ENCODE data around the gene KCTD16. TPM values are rescaled to one million over a fixed set of nuclear protein-coding genes. Genes with fewer than 3 reads are reported as not detected.

The KCTD16 gene
- total RNA-seq = not detected

- H3K27ac Mint-ChIP-seq = peak within 1 kb of the TSS; percentile 87
- ChIA-PET CTCF (interaction anchor here (0.6 to 2.4 kb wide), 9 partner anchors 10 to 1168 kb away, joined by 3 to 31 read pairs (median 5); no protein-coding TSS in a partner anchor), POLR2A (interaction anchor here (0.8 to 4.8 kb wide), 9 partner anchors 10 to 1162 kb away, joined by 3 to 104 read pairs (median 5); partner anchors contain the start of gene NR3C1)
- peaks cover 9% of the 10 kb centered on the region for H3K27me3 Mint-ChIP-seq
- DNase-seq = peak; percentile 98
- H3K4me3 Mint-ChIP-seq = peak within 1 kb of the TSS; percentile 99
- no peaks in the 10 kb centered on the region for H3K9me3 Mint-ChIP-seq
- peaks cover 31% of the 10 kb centered on the region for H3K36me3 Mint-ChIP-seq (ENCODE audit: low read depth)
- H3K4me1 Mint-ChIP-seq = peaks cover 43% of the 10 kb centered on the region
Measured at GRCh38 chr5:144170276-144171024, at the start of gene KCTD16, which contains the start of gene YIPF5. Gene KCTD16 (plus strand): TSS chr5:144170873. Gene YIPF5 (minus strand): TSS chr5:144170659. CDS start chr5:144169955, 704 bp downstream.

DNA sequence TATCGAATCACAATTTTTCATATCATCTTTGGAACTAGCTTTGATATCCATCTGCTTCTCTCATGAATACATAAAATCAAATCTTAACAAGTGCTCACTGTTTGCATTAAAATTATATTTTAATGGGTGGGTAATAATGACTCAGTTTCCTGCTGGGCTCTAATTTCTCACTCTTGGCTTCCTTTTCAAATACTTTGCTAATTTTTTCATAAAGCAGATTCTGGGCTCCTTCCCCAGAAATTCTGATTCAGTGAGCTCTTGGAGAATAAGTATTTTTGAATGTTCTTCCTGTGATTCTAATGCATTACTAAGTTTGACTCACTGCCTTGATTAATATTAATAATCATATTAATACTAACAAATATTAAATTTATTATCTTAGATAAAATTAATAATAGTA lies 49.1 kb upstream of the KCTD16 start:
- Mint-ChIP-seq H3K27me3 (no peaks in the 10 kb centered on the region), H3K4me3 (no peak overlapping the region), H3K9me3 (no peaks in the 10 kb centered on the region), H3K36me3 (ENCODE audit: low read depth) (no peaks in the 10 kb centered on the region), H3K4me1 (no peaks in the 10 kb centered on the region), H3K27ac (no peak overlapping the region)
- CTCF ChIA-PET = interaction anchor here (0.8 kb wide), 2 partner anchors 21 to 66 kb away, joined by 3 read pairs; no protein-coding TSS in a partner anchor
- no peak for DNase-seq
- POLR2A ChIA-PET = no interaction called here

- H3K4me3 Mint-ChIP-seq = no peak overlapping the region
- ChIA-PET POLR2A (no interaction called here), CTCF (interaction anchor here (0.8 kb wide), 2 partner anchors 21 to 66 kb away, joined by 3 read pairs; no protein-coding TSS in a partner anchor)
- H3K9me3 Mint-ChIP-seq = no peaks in the 10 kb centered on the region
- no peaks in the 10 kb centered on the region for H3K27me3 Mint-ChIP-seq
- no peak for DNase-seq
- H3K4me1 Mint-ChIP-seq = no peaks in the 10 kb centered on the region
- H3K36me3 Mint-ChIP-seq (ENCODE audit: low read depth) = no peaks in the 10 kb centered on the region
- H3K27ac Mint-ChIP-seq = no peak overlapping the region
Measured at GRCh38 chr5:144122081-144122480, 48.6 kb upstream of the KCTD16 start.

DNA sequence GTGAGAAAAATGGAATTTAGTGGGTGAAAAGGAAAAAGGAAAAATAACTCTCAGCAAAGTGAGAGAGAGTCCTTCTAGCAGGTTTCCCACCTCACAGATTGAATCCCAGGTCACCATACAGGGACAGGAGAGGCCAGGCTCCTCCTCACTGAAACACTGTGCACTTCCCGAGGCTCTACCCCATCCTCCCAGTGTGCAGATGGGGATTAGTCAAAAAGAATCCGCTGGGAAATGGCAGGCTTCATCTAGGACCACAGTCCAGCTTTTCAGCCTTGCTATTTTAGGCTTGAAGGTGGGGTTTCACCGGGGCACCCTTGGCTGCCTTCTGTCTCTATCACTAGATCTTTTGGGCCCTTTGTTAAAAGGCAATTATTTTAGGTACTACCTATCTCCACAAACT lies 48.0 kb upstream of the KCTD16 start:
- ChIA-PET POLR2A (no interaction called here), CTCF (no interaction called here)
- Mint-ChIP-seq H3K27me3 (no peaks in the 10 kb centered on the region), H3K36me3 (ENCODE audit: low read depth) (no peaks in the 10 kb centered on the region), H3K4me3 (no peak overlapping the region), H3K9me3 (no peaks in the 10 kb centered on the region), H3K27ac (no peak overlapping the region), H3K4me1 (no peaks in the 10 kb centered on the region)
- DNase-seq = no peak

DNA sequence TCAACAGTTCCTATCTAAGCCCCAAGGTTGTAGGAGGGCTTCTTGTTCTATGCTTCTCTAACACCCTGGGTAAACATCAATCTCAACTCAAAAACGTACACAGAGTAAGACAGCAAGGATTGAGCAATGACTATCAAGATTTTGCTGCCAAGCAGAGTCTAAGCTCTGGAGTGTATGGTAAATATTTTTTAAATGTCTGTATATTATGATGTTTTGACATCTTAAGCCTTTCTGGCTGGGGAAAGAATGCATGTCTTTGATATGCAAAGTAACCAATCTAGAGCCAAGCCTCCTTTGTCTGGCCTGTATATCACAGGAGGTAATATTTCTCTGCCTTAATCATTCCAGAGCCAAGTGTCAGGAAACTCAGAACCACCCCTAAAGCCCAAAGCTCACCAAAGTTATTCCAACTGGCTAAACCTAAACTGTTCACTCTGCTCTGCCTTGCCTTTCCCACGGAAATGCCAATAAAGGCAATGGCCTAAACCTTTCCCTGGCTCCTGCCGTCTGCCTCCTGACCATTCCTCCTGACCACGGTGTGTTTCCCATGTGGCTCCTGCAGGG lies 45.4 kb upstream of the KCTD16 start:
- ChIA-PET POLR2A (no interaction called here), CTCF (no interaction called here)
- Mint-ChIP-seq H3K36me3 (ENCODE audit: low read depth) (no peaks in the 10 kb centered on the region), H3K27ac (no peak overlapping the region), H3K9me3 (no peaks in the 10 kb centered on the region), H3K4me3 (no peak overlapping the region), H3K4me1 (no peaks in the 10 kb centered on the region), H3K27me3 (no peaks in the 10 kb centered on the region)
- DNase-seq = no peak

DNA sequence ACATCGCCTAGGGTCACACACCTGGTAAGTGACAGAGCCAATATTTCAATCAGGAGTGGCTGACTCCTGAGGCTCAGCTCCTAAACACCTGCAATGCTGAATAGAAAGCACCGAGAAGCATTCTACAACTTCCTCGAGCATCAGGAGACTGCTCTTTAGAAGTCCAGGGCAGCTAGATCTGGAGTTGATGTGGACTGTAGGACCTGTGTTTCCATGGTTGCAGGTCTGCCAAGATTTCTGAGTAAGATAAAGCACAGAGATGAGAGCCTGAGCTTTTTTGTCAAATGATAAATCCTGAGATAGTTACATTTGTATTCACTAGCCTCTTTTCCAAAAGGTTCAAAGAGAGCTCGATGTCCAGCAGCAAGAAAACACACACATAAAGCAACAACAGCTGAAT lies 44.0 kb upstream of the KCTD16 start:
- H3K27ac Mint-ChIP-seq = no peak overlapping the region
- POLR2A ChIA-PET = no interaction called here
- H3K4me3 Mint-ChIP-seq = no peak overlapping the region
- H3K27me3 Mint-ChIP-seq = no peaks in the 10 kb centered on the region
- H3K9me3 Mint-ChIP-seq = no peaks in the 10 kb centered on the region
- no peak for DNase-seq
- H3K36me3 Mint-ChIP-seq (ENCODE audit: low read depth) = no peaks in the 10 kb centered on the region
- H3K4me1 Mint-ChIP-seq = no peaks in the 10 kb centered on the region
- CTCF ChIA-PET = no interaction called here

GRCh38 chr5:144128844-144129243 lies 41.8 kb upstream of the KCTD16 start:
- no peak overlapping the region for H3K4me3 Mint-ChIP-seq
- POLR2A ChIA-PET = no interaction called here
- H3K27me3 Mint-ChIP-seq = no peaks in the 10 kb centered on the region
- no peaks in the 10 kb centered on the region for H3K36me3 Mint-ChIP-seq (ENCODE audit: low read depth)
- no peak for DNase-seq
- no peaks in the 10 kb centered on the region for H3K9me3 Mint-ChIP-seq
- no peaks in the 10 kb centered on the region for H3K4me1 Mint-ChIP-seq
- CTCF ChIA-PET = no interaction called here
- H3K27ac Mint-ChIP-seq = no peak overlapping the region

- Mint-ChIP-seq H3K27ac (no peak overlapping the region), H3K36me3 (ENCODE audit: low read depth) (no peaks in the 10 kb centered on the region), H3K27me3 (peaks cover 2% of the 10 kb centered on the region), H3K4me3 (no peak overlapping the region), H3K4me1 (no peaks in the 10 kb centered on the region), H3K9me3 (no peaks in the 10 kb centered on the region)
- no peak for DNase-seq
- POLR2A ChIA-PET = interaction anchor here (1.0 kb wide), 1 partner anchor 10 kb away, joined by 3 read pairs; no protein-coding TSS in a partner anchor
- CTCF ChIA-PET = no interaction called here
Measured at GRCh38 chr5:144130306-144130705, 40.4 kb upstream of the KCTD16 start.

DNA sequence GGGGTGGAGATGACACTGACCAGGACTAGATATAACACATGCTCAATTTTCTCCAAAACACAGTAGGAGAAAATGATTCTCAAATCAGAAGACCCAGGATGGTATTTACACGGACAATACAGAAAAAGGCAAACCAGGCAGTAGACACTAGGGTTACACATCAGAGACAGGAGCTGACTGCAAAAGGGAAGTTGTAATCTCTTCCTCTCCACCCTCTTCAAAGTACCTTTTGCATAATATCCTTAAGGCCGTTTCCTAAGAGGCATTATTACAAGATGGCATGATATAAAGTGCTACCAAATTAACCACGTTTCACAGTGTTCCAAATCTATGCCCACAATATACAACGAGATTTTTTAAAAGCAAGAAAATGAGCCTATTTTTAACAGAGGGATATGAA lies 39.4 kb upstream of the KCTD16 start:
- DNase-seq = no peak
- H3K4me1 Mint-ChIP-seq = no peaks in the 10 kb centered on the region
- H3K27me3 Mint-ChIP-seq = peaks cover 5% of the 10 kb centered on the region
- H3K9me3 Mint-ChIP-seq = no peaks in the 10 kb centered on the region
- ChIA-PET POLR2A (interaction anchor here (1.0 kb wide), 1 partner anchor 9 kb away, joined by 3 read pairs; no protein-coding TSS in a partner anchor), CTCF (no interaction called here)
- H3K27ac Mint-ChIP-seq = no peak overlapping the region
- no peak overlapping the region for H3K4me3 Mint-ChIP-seq
- no peaks in the 10 kb centered on the region for H3K36me3 Mint-ChIP-seq (ENCODE audit: low read depth)

DNA sequence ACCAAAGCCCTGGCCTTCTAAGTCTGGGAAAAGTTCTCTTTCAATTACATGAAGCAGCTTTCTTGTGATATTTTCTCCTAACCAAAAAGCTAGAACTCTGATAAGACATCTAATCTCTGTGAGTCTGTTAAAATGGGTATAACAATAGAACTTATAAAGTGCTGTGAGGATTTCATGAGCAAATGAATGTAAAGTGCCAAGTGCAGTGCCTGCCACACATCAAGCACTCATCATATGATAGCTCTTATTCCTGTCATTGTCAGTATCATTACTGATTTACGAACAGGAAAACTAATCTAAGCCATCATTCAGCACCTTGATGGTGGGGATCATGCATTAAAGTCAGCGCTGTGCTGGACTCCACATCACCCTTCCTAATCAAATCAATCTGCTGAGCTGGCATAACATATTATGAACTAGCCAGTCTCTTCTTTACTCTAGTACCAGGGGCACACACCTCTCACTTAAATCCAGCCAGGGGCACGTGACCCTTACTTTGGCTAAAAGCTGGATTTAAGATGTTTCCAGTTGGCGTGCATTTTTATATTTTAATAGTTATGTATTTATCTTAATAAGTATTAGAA lies 37.5 kb upstream of the KCTD16 start:
- ChIA-PET CTCF (interaction anchor here (1.0 to 2.1 kb wide), 2 partner anchors 9 to 14 kb away, joined by 3 to 9 read pairs; no protein-coding TSS in a partner anchor), POLR2A (no interaction called here)
- no peaks in the 10 kb centered on the region for H3K9me3 Mint-ChIP-seq
- no peaks in the 10 kb centered on the region for H3K4me1 Mint-ChIP-seq
- no peak overlapping the region for H3K4me3 Mint-ChIP-seq
- DNase-seq = no peak
- H3K27me3 Mint-ChIP-seq = peaks cover 11% of the 10 kb centered on the region
- H3K27ac Mint-ChIP-seq = no peak overlapping the region
- no peaks in the 10 kb centered on the region for H3K36me3 Mint-ChIP-seq (ENCODE audit: low read depth)

DNA sequence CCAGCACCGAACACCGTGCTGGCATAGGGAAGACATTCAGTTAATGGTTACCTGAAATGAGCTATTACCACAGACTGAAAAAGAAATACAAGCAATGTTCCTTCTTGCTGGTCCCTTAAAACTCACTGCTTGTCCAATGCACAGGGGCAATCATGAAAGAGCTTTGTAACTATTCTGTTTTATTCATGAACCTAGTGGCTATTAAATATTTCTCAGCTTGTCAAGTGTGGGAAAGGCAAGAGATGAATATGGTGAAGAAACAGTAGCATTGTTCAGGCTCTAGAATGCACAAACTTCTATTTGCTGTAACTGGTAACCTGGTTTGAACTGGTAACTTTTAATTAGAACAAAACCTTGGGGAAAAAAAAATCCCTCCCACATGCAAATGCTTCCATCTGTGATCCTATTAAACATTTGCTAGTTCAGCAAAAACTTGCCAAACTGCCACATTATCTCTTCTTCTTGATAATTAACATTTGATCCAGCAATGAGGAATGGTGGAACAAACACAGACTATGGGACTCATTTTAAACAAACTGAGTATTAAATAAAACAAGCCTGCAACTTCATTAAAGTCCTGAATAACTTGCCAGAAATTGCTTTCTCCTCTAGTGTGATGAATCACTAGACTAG lies 36.4 kb upstream of the KCTD16 start:
- Mint-ChIP-seq H3K9me3 (no peaks in the 10 kb centered on the region), H3K36me3 (ENCODE audit: low read depth) (no peaks in the 10 kb centered on the region), H3K4me1 (no peaks in the 10 kb centered on the region), H3K27ac (no peak overlapping the region), H3K4me3 (no peak overlapping the region), H3K27me3 (peaks cover 16% of the 10 kb centered on the region)
- CTCF ChIA-PET = interaction anchor here (2.1 kb wide), 1 partner anchor 8 kb away, joined by 9 read pairs; no protein-coding TSS in a partner anchor
- POLR2A ChIA-PET = no interaction called here
- DNase-seq = no peak

- H3K36me3 Mint-ChIP-seq (ENCODE audit: low read depth) = no peaks in the 10 kb centered on the region
- ChIA-PET POLR2A (no interaction called here), CTCF (no interaction called here)
- H3K9me3 Mint-ChIP-seq = no peaks in the 10 kb centered on the region
- no peak overlapping the region for H3K27ac Mint-ChIP-seq
- DNase-seq = no peak
- no peaks in the 10 kb centered on the region for H3K4me1 Mint-ChIP-seq
- H3K27me3 Mint-ChIP-seq = peaks cover 16% of the 10 kb centered on the region
- no peak overlapping the region for H3K4me3 Mint-ChIP-seq
Measured at GRCh38 chr5:144135113-144135762, 35.4 kb upstream of the KCTD16 start.
